IgD-negative memory B cell (primary cell): ENCODE data around the gene CAPZA2. TPM values are rescaled to one million over a fixed set of nuclear protein-coding genes. Genes with fewer than 3 reads are reported as not detected.
"Not testable (repeated sequence)": the region's sequence is repeated elsewhere in the genome, so short reads cannot be mapped to it uniquely, and the experiment has no call there.

Experiments
- H3K27ac Mint-ChIP-seq, 3 donors: one replicate each; pipeline ENCODE4 v1.8.0; 2020 to 2022; ENCODE audit warnings: mild to moderate bottlenecking in 3 of 3, mixed read lengths in 3 of 3, moderate library complexity in 1 of 3
- H3K27me3 Mint-ChIP-seq: one replicate; pipeline ENCODE4 v1.8.0; 2021; ENCODE audit warnings: mixed read lengths
- H3K36me3 Mint-ChIP-seq: one replicate; pipeline ENCODE4 v1.8.0; 2020; ENCODE audit warnings: mild to moderate bottlenecking, mixed read lengths
- H3K4me1 Mint-ChIP-seq, 3 donors: one replicate each; pipeline ENCODE4 v1.8.0; 2020 to 2022; ENCODE audit warnings: mixed read lengths in 3 of 3, mild to moderate bottlenecking in 1 of 3
- H3K4me3 Mint-ChIP-seq, 4 donors: one replicate each; pipeline ENCODE4 v1.8.0; 2020 to 2022; ENCODE audit warnings: mild to moderate bottlenecking in 4 of 4, mixed read lengths in 4 of 4, moderate library complexity in 3 of 4
- H3K9me3 Mint-ChIP-seq, 3 donors: one replicate each; pipeline ENCODE4 v1.8.0; 2020 to 2021; ENCODE audit warnings: mixed read lengths in 3 of 3, mild to moderate bottlenecking in 1 of 3
- polyA plus RNA-seq: library from polyadenylated mRNA; unstranded; fragments of 300-500 nt; fragmentation: Illumina TruSeq; gene quantifications from one replicate; pipeline ENCODE4 v1.2.3, GENCODE V29; 2021

CAPZA2 gene
- polyA plus RNA-seq, 1 donor from 2014 or later, result 172 TPM

DNA sequence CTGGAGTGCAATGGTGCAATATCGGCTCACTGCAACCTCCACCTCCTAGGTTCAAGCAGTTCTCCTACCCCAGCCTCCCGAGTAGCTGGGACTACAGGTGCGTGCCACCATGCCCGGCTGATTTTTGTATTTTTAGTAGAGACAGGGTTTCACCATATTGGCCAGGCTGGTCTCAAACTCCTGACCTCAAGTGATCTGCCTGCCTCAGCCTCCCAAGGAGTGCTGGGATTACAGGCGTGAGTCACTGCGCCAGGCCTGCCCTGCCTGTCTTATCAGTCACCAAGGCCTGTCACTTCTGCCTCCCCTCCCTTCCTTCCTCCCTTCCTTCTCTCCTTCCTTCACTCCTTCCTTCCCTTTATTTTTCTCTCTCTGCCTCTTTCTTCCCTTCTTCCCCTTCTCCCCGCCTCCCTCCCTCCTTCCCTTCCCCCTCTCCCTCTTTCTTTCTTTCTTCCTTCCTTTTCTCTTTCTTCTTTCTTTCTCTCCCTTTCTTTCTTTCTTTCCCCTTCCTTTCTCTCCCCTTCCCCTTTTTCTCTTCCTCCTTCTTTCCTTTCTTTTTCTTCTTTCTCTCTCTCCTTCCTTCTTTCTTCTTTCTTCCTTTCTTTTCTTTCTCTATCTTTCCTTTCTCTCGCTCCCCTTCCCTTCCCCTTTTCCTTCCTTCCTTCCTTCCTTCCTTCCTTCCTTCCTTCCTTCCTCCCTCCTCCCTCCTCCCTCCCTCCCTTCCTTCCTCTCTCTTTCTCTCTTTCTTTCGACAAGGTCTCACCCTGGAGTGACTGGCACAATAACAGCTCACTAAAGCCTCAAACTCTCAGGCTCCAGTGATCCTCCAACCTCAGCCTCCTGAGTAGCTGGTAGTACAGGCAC, 87.8 kb downstream of the CAPZA2 start:
- H3K4me1 Mint-ChIP-seq, result peaks cover 6 to 18% (median 15%) of the 10 kb centered on the region in 3 donors
- H3K27ac Mint-ChIP-seq, result no peak overlapping the region

DNA sequence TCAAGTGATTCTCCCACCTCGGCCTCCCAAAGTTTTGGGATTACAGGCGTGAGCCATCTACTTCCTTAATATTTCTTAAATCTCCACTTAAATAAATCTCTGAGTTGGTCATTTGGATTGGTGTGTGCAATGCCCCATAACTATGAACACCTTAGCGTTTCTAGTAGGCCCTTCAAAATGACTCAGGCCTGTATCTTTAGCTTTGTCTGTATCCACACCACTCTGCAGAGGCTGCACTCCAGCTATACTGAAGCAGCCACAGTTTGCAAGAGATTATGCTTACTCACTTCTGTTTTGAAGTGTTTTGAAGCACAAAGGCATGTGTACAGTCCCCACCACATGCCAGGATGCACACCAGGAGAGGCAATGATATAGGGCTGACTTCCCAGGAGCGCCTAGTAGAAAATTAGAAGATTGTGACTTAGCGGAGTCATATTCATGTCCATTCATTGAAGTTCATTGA, 88.5 kb downstream of the CAPZA2 start:
- Mint-ChIP-seq H3K27ac (peak overlapping the region in 1 of 3 donors; percentile 65), H3K4me3 (peak overlapping the region in 1 of 4 donors; percentile 70), H3K27me3 (peaks cover 2% of the 10 kb centered on the region), H3K4me1 (peaks cover 11 to 23% (median 21%) of the 10 kb centered on the region in 3 donors), H3K9me3 (no peaks in the 10 kb centered on the region), H3K36me3 (no peaks in the 10 kb centered on the region)

More for the DNA sequence above, 87.8 kb downstream of the CAPZA2 start:
- Mint-ChIP-seq H3K27me3 (peaks cover 2% of the 10 kb centered on the region), H3K9me3 (no peaks in the 10 kb centered on the region), H3K4me3 (no peak overlapping the region), H3K36me3 (no peaks in the 10 kb centered on the region)

DNA sequence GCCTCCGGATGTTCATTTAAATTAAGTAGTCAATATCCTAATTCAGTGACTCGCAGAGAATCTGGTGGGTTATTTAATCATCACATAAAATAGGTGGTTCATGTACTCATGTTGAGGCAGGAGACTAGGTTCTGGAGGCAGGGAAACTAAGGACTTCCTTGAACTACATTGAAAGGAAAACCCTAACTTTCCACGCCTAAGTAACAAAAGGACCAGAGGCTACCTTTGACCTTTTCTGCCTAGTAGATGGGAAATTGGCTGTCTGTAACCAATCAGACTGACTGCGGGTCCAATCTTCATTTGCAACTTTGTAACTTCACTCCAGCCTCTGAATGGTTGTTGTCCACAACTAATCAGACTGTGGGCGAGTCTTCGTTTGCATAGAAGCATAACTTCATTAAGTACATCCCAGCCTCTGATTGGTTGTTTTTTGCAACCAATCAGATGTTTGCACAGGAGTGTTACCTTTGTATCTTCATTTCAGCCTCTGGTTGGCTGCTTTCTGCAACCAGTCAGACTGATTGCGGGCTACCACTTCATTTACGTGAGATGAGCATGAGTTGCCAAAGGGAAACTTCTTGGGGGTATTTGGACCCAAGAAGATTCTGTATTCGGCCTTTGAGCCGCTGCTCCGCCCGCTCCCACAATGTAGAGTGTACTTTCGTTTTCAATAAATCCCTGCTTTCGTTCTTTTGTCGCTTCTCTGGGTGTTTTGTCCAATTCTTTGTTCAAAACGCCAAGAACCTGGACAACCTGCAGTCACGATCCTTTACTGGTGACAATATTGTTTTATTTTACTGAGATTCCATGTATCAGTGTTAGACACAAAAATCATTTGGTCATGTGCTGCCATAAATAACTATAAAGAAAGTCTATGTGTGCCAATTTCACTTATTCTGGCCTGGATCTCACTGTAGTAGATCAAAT, 89.2 kb downstream of the CAPZA2 start:
- Mint-ChIP-seq H3K4me3 (peak overlapping the region in 3 of 4 donors; percentile 46 to 82 (median 53)), H3K27me3 (peaks cover 2% of the 10 kb centered on the region), H3K9me3 (no peaks in the 10 kb centered on the region), H3K27ac (peak overlapping the region in 1 of 3 donors; percentile 65), H3K36me3 (no peaks in the 10 kb centered on the region), H3K4me1 (peaks cover 13 to 25% (median 22%) of the 10 kb centered on the region in 3 donors)

DNA sequence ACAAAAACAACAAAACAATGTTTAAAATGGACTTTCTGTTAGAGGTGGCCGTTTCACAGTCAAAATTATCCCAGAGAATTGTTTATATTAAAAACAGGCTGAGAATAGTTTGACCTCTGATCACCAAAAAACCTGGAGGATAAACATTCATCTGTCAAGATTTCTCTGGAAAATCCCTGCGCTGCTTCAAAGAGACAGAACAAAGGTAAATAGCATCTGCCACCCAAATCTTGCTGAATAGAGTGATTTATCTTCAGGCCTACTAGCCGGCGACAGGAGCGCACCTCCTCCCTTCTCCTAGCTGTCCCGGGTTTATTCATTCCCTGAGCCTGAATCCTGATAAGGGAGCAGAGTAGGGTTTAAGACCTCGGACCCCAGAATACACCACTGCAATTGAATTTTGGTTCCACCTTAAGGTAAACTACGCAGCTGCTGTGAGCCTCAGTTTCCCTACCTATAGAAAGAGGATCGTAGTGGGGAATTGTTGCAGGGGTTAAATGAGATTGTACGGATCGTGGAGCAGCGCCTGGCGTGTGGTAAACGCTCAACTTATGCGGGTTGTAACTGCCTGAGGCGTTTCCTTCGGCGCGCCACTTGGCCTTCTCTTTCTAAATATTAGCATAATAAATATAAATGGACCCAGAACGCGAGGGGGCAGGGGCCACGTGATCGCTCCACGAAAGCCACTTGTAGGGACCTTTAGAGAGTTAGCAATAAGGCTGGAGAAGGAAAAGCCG, 90.4 kb downstream of the CAPZA2 start:
- Mint-ChIP-seq H3K36me3 (no peaks in the 10 kb centered on the region), H3K4me3 (peak overlapping the region; percentile 82 to 92 (median 88)), H3K9me3 (no peaks in the 10 kb centered on the region), H3K4me1 (peaks cover 14 to 25% (median 22%) of the 10 kb centered on the region in 3 donors), H3K27me3 (peaks cover 2% of the 10 kb centered on the region), H3K27ac (peak overlapping the region; percentile 23 to 88 (median 77))

DNA sequence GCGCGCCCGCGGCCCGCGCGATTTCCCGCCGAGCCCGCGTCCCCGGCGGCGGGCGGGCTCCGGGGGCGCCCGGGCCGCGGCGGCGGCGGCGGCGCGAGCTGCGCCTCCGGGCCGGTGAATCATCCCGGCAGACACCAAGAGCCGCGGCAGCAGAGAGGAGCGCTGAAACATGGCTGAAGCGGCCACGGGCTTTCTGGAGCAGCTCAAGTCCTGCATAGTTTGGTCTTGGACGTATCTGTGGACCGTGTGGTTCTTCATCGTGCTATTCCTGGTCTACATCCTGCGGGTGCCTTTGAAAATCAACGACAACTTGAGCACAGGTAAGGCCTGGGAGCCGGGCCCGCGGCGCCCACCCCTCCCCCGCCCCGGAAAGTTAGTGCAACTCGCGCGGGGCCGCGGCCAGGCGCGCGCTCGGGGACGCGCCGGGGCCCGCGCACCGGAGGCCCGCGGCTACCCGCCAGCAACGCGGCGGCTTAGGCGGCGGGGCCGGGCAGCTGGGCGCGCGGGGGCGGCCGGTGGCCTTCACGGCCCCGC, 91.1 kb downstream of the CAPZA2 start, which contains the start of gene ST7:
ST7 (plus strand) TSS at position 130 of the 534 bp plus-strand sequence; CDS start at position 170, 40 bp downstream.
- Mint-ChIP-seq H3K4me1 (peaks cover 14 to 25% (median 22%) of the 10 kb centered on the region in 3 donors), H3K27ac (peak within 1 kb of the TSS; percentile 85 to 92 (median 91)), H3K36me3 (no peaks in the 10 kb centered on the region), H3K9me3 (no peaks in the 10 kb centered on the region), H3K27me3 (peaks cover 2% of the 10 kb centered on the region), H3K4me3 (peak within 1 kb of the TSS; percentile 94 to 97 (median 96))

DNA sequence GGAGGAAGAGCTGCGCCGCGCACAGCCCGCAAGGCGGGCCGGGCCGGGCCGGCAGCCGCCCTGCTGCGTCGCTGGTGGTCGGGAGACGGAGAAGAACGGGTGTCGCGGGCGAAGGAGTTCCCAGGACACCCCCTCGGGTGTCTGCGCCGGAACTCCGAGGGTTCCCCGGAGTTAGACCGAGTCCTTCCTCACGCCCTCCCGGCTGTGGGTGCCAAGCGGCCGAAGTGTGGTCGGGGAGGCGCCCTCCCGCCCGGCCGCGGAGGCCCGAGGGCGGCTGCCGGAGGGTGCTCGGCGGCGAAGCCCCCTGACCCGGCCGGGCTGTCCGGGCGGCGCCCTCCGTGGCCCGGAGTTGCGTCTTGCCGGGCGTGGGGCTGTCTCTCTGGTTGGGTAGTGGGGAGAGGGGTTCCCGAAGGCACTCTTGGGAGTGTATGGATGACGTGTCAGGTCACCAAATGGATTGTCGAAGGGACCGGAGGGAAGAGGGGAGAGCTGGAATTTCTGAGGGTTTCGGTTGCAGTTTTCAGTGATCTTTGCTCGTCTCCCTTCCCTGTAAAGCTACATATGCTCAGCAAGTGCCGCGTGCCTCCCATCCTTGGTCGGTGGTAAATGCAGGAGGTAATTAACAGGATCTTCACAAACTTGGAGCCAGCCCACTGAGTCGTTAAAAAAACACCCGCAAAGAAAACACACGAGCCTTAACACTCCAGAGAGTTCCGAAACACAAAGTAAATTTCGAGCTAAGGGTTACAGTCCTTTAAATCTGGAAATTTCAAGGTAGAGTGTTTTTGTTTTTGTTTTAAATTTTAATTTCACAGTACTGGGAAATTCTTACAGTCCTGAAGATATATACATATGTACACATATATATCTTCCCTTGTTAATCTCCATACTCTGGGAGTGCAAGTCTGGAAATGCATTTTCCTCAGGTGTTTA, 91.8 kb downstream of the CAPZA2 start:
- Mint-ChIP-seq H3K4me1 (peaks cover 14 to 25% (median 25%) of the 10 kb centered on the region in 3 donors), H3K27ac (peak overlapping the region; percentile 85 to 92 (median 91))

DNA sequence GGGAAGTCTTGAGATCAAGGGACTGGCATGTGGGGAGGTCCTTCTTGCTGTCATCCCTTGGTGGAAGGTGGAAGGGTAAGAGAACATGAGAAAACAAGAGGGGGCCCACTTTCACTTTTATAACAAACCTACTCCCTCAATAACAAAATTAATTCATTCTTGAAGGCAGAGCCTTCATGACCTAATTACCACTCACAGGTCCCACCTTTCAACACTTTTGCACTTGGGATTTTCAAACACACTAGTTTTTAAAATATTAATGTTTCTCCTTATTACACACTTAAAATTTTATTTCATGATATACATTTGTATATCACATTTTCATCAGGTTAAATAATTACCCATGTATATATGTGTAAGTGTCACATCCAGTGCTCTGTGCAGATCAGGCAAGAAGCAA, 93.0 kb downstream of the CAPZA2 start:
- Mint-ChIP-seq H3K4me3 (peak overlapping the region; percentile 94 to 97 (median 96)), H3K27ac (peak overlapping the region in 2 of 3 donors; percentile 68 to 92), H3K27me3 (no peaks in the 10 kb centered on the region), H3K4me1 (peaks cover 14 to 26% (median 25%) of the 10 kb centered on the region in 3 donors), H3K9me3 (no peaks in the 10 kb centered on the region), H3K36me3 (no peaks in the 10 kb centered on the region)

More for the DNA sequence above, 91.8 kb downstream of the CAPZA2 start:
- no peaks in the 10 kb centered on the region for H3K36me3 Mint-ChIP-seq
- H3K27me3 Mint-ChIP-seq, result peaks cover 2% of the 10 kb centered on the region
- H3K4me3 Mint-ChIP-seq, result peak overlapping the region; percentile 94 to 97 (median 96)
- H3K9me3 Mint-ChIP-seq, result no peaks in the 10 kb centered on the region

DNA sequence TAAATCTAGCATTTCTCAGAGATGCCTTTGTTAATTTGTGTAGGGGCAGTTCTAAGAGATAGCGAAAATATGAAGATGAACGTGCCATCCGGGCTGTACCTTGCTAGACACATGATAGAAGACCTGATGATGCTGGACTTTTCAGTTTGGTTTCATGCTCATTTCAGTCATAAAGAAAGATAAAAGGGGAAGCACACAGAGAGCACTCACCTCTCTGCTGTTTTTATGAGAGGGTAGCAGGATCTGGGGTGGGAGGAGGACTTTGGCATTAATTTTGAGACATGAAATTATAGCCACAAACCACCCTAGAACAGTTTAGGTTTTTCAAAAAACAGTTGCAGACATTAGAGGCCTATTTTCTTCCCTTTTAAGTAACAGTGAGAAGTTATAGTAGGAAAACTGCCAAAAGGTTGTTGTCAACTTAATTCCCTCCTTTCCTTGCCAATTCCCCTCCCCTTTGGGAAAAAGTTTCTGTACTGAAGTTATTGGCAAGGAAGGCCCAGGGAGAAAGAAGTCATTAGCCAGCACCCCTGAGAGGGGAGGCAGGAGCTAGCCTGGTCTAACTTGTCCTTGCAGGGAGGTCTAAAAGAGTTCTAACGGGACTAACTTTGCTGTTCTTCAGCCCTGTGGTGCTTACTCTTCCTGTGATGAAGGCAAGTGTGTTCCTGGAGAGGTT, 93.6 kb downstream of the CAPZA2 start:
- no peaks in the 10 kb centered on the region for H3K9me3 Mint-ChIP-seq
- H3K4me3 Mint-ChIP-seq, result peak overlapping the region; percentile 29 to 97 (median 62)
- no peaks in the 10 kb centered on the region for H3K36me3 Mint-ChIP-seq
- no peaks in the 10 kb centered on the region for H3K27me3 Mint-ChIP-seq
- peak overlapping the region; percentile 22 to 73 (median 68) for H3K27ac Mint-ChIP-seq
- peaks cover 14 to 26% (median 25%) of the 10 kb centered on the region in 3 donors for H3K4me1 Mint-ChIP-seq

DNA sequence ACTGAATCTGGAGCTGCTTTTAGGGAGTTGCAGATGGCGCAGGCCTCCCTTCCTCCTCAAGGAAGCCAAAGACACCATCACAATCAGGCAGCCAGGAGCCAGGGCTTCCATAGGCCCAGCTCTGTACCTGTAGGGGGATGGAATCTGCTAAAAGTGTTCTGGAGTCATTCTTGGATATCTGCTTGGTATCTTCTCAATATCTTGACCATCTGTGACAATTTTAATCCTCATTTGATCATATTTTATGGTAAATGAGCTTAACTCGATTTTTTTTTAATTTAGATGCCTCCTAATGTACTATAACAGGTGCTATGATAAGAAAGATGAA, 94.1 kb downstream of the CAPZA2 start:
- peak overlapping the region in 2 of 3 donors; percentile 54 to 73 for H3K27ac Mint-ChIP-seq
- H3K27me3 Mint-ChIP-seq, result no peaks in the 10 kb centered on the region
- no peaks in the 10 kb centered on the region for H3K9me3 Mint-ChIP-seq
- H3K36me3 Mint-ChIP-seq, result no peaks in the 10 kb centered on the region
- H3K4me1 Mint-ChIP-seq, result peaks cover 14 to 26% (median 25%) of the 10 kb centered on the region in 3 donors
- H3K4me3 Mint-ChIP-seq, result peak overlapping the region in 1 of 4 donors; percentile 97

DNA sequence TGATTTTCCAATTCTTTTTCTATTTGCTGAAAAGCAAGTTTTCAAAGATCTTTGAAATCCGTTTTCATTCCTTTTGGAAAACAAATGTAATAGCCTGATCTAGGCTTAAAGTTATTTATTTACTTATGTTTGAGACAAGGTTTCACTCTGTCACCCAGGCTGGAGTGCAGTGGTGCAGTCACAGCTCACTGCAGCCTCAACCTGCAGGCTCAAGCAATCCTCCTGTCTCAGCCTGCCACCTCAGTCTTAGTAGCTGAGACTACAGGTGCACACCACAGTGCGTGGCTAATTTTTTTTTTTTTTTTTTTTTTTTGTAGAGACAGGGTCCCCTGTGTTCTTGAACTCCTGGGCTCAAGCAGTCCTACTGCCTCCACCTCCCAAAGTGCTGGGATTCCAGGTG, 95.5 kb downstream of the CAPZA2 start:
- peaks cover 14 to 27% (median 22%) of the 10 kb centered on the region in 3 donors for H3K4me1 Mint-ChIP-seq
- no peak overlapping the region for H3K27ac Mint-ChIP-seq
- H3K9me3 Mint-ChIP-seq, result no peaks in the 10 kb centered on the region
- no peaks in the 10 kb centered on the region for H3K27me3 Mint-ChIP-seq
- H3K4me3 Mint-ChIP-seq, result no peak overlapping the region
- H3K36me3 Mint-ChIP-seq, result no peaks in the 10 kb centered on the region

DNA sequence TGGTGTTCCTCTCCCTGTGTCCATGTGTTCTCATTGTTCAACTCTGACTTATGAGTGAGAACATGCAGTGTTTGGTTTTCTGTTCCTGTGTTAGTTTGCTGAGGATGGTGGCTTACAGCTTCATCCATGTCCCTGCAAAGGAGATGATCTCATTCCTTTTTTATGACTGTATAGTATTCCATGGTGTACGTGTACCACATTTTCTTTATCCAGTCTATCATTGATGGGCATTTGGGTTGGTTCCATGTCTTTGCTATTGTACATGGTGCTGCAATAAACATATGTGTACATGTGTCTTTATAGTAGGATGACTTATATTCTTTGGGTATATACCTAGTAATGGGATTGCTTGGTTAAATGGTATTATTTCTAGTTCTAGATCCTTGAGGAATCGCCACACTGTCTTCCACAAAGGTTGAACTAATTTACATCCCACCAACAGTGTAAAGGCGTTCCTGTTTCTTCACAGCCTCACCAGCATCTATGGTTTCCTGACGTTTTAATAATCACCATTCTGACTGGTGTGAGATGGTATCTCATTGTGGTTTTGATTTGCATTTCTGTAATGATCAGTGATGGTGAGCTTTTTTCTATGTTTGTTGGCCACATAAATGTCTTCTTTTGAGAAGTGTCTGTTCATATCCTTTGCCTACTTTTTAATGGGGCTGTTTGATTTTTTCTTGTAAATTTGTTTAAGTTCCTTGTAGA, 99.7 kb downstream of the CAPZA2 start:
- not testable (repeated sequence) for H3K9me3 Mint-ChIP-seq, H3K36me3 Mint-ChIP-seq, H3K27ac Mint-ChIP-seq, H3K4me1 Mint-ChIP-seq, H3K27me3 Mint-ChIP-seq
- H3K4me3 Mint-ChIP-seq, result peak overlapping the region in 1 of 4 donors; percentile 27

DNA sequence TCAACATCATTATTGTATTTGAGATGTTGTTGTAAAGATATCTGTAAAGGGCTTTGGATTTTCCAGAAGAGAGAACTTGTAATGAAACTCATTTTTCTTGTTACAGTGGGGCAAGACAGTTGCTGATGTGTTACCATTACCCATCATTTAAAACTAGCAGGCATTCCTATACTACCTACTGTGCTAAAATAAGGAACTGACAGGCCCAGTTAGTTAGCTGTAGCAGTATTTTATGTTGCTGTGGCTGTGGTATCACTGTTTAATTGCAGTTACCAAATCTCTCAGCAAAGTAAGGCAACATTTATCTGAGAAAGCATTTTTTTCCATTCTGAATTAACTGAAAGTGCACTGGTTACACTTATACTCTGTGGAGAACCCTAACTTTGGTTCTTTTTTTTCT, 100.8 kb downstream of the CAPZA2 start:
- no peaks in the 10 kb centered on the region for H3K9me3 Mint-ChIP-seq
- no peak overlapping the region for H3K4me3 Mint-ChIP-seq
- H3K36me3 Mint-ChIP-seq, result no peaks in the 10 kb centered on the region
- no peak overlapping the region for H3K27ac Mint-ChIP-seq
- peaks cover 0 to 9% (median 4%) of the 10 kb centered on the region in 3 donors for H3K4me1 Mint-ChIP-seq
- no peaks in the 10 kb centered on the region for H3K27me3 Mint-ChIP-seq
